Left lung (tissue), 10 donors: ENCODE data around the gene NLRP11. TPM values are rescaled to one million over a fixed set of nuclear protein-coding genes. Genes with fewer than 3 reads are reported as not detected.
"Not testable (repeated sequence)": the region's sequence is repeated elsewhere in the genome, so short reads cannot be mapped to it uniquely, and the experiment has no call there.

ENCODE experiments used
- ATAC-seq: fragments of 200-7000 bp; cut with Tn5 transposase; one replicate; pipeline ENCODE4 v1.9.1; 2020; ENCODE audit warnings: moderate library complexity
- DNase-seq, 4 donors: peaks; one replicate each; pipeline ENCODE4 v3.0.0-alpha.2; 2013 to 2020
- H3K27ac ChIP-seq, 2 donors: fragments of 200-600 bp; sonication (generic) in 1 of 2; one replicate each; pipeline versions ENCODE4 v1.5.0 to v1.8.0; 2020 to 2021
- H3K27me3 ChIP-seq, 2 donors: fragments of 200-600 bp; sonication (generic) in 1 of 2; one replicate each; pipeline versions ENCODE4 v1.5.0 to v1.8.0; 2020 to 2021
- H3K36me3 ChIP-seq, 2 donors: fragments of 200-600 bp; sonication (generic) in 1 of 2; one replicate each; pipeline versions ENCODE4 v1.5.0 to v1.8.0; 2020 to 2021
- H3K4me1 ChIP-seq, 2 donors: fragments of 200-600 bp; one replicate each; pipeline ENCODE4 v1.8.0; 2021
- H3K4me3 ChIP-seq, 2 donors: fragments of 200-600 bp; sonication (generic) in 1 of 2; one replicate each; pipeline versions ENCODE4 v1.5.0 to v1.8.0; 2020 to 2021; ENCODE audit warnings: mild to moderate bottlenecking in 1 of 2
- H3K9me3 ChIP-seq, 2 donors: fragments of 200-600 bp; sonication (generic) in 1 of 2; one replicate each; pipeline versions ENCODE4 v1.5.0 to v1.8.0; 2020 to 2021
- intact Hi-C, 2 donors: fragments of 100-400 bp; cut with DNase I; formaldehyde crosslinking; loops; one replicate each; pipeline versions ENCODE4 v1.11.2 to v1.14.2; 2022
- polyA plus RNA-seq, 6 donors: library from polyadenylated mRNA; unstranded; fragments of 120-200 nt; gene quantifications; one replicate each; pipeline ENCODE4 v1.2.1, GENCODE V29; 2013; ENCODE audit not compliant: insufficient read length in 6 of 6
- total RNA-seq, 2 donors: library from RNA; stranded (reverse); fragmentation: NEBNext Ultra II Directional; extraction: Animal tissue kit (Norgen Biotek cat#: 25700); gene quantifications; one replicate each; pipeline ENCODE4 v1.2.1, GENCODE V29; 2021
- TF ChIP-seq, protein P1 (sequence below), 2 donors: fragments of 200-600 bp; sonication (generic) in 1 of 2; IDR thresholded peaks; one replicate each; pipeline versions ENCODE4 v1.5.0 to v1.8.0; 2021; ENCODE audit warnings: antibody characterized with exemption in 2 of 2
- donor health status: DM: no; HTN: yes; CAD: no.
- donor health status: DM: no; HTN: no; CAD: no.

NLRP11 gene
- total and polyA plus RNA-seq, 8 donors: 0.04 TPM; not detected in 6

DNA sequence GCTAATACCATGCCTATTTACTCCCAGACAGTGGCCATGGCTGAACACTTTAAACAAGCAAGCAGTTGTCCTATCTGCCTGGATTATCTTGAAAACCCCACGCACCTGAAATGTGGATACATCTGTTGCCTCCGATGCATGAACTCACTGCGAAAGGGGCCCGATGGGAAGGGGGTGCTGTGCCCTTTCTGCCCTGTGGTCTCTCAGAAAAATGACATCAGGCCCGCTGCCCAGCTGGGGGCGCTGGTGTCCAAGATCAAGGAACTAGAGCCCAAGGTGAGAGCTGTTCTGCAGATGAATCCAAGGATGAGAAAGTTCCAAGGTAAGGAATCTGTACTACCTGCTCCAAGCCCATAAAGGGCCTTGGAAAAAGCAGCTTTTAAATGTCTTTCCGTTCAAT lies 54.3 kb downstream of the NLRP11 start:
- H3K9me3 ChIP-seq: no peaks in the 10 kb centered on the region
- ATAC-seq (no peak), DNase-seq (no peak)
- H3K36me3 ChIP-seq: no peaks in the 10 kb centered on the region
- no peak overlapping the region for H3K27ac ChIP-seq
- peaks cover 0 to 53% of the 10 kb centered on the region in 2 donors for H3K27me3 ChIP-seq
- TF ChIP-seq, protein P1, sequence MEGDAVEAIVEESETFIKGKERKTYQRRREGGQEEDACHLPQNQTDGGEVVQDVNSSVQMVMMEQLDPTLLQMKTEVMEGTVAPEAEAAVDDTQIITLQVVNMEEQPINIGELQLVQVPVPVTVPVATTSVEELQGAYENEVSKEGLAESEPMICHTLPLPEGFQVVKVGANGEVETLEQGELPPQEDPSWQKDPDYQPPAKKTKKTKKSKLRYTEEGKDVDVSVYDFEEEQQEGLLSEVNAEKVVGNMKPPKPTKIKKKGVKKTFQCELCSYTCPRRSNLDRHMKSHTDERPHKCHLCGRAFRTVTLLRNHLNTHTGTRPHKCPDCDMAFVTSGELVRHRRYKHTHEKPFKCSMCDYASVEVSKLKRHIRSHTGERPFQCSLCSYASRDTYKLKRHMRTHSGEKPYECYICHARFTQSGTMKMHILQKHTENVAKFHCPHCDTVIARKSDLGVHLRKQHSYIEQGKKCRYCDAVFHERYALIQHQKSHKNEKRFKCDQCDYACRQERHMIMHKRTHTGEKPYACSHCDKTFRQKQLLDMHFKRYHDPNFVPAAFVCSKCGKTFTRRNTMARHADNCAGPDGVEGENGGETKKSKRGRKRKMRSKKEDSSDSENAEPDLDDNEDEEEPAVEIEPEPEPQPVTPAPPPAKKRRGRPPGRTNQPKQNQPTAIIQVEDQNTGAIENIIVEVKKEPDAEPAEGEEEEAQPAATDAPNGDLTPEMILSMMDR (IDR thresholded peaks at IDR 0.05): no peak
- intact Hi-C loops: no loop called here
- no peaks in the 10 kb centered on the region for H3K4me1 ChIP-seq
- no peak overlapping the region for H3K4me3 ChIP-seq

DNA sequence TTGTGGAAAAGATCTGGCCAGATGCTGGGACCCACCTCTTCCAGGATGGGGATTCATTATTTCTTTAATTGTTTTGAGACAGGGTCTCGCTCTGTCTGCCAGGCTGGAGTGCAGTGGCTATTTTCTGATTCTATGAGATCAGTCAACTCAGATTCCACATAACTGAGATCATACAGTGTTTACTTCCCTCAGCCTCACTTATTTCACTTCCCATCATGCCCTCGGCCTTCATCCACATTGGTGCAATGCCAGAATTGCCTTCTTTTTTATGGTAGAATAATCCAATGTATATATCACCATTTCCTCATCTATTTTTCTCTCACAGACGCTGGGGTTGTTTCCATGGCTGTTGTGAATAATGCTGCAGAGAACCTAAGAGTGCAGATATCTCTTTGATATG lies 62.2 kb downstream of the NLRP11 start:
- ATAC-seq, H3K4me3 ChIP-seq, DNase-seq, H3K36me3 ChIP-seq, H3K4me1 ChIP-seq, H3K27ac ChIP-seq, H3K9me3 ChIP-seq, intact Hi-C loops: not testable (repeated sequence)
- peaks cover 0 to 17% of the 10 kb centered on the region in 2 donors for H3K27me3 ChIP-seq

DNA sequence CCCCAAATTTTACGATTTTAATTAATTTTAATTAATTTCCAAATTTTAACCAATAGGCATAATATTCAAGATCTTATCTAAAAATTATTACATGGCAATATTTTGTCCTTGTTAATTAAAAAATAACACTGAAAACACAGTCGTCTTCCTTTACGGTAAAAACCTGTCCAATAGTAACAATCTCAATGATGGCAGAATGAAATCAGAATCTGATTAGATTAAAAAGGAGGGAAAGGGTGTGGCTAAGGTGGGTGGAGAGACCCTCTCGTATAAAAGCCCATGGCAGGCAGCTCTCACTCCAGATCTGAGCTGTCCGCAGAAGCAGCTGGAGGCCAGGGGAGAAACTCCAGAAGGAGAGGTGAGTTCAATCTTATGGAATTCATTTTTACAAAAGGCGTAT lies 63.0 kb downstream of the NLRP11 start, which contains the start of gene RFPL4AL1:
Gene RFPL4AL1, plus strand, starts transcription at position 301 of the 400 bp plus-strand sequence. CDS start 2,687 bp downstream, outside the sequence.
- H3K36me3 ChIP-seq, H3K27ac ChIP-seq, intact Hi-C loops, DNase-seq, H3K9me3 ChIP-seq, H3K4me3 ChIP-seq, H3K4me1 ChIP-seq, ATAC-seq: not testable (repeated sequence)
- H3K27me3 ChIP-seq: peaks cover 0 to 17% of the 10 kb centered on the region in 2 donors

DNA sequence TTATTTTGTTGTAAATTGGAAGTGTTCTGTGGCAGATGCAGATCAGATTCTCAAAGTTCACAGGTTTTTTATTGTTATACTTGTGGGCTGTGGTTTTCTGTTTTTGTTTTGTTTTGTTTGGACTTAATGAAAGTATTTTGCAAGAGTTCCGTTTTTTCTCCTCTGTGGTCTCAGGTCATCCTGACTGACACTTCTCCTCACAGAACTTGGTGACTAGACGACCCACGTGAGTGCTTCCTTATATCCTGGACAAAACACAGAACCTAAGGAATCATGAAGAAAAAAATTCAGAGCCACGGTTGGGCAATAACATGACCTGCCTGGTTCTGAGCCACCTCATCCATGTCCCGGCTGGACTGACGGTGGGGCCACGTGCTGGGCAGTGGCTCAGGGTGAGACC lies 65.3 kb downstream of the NLRP11 start:
- H3K27ac ChIP-seq: no peak overlapping the region
- intact Hi-C loops: no loop called here
- TF ChIP-seq, protein P1 (IDR thresholded peaks at IDR 0.05): no peak
- H3K4me1 ChIP-seq: no peaks in the 10 kb centered on the region
- H3K4me3 ChIP-seq: no peak overlapping the region
- no peak for DNase-seq
- H3K36me3 ChIP-seq: no peaks in the 10 kb centered on the region
- peaks cover 0 to 17% of the 10 kb centered on the region in 2 donors for H3K27me3 ChIP-seq
- no peaks in the 10 kb centered on the region for H3K9me3 ChIP-seq
- ATAC-seq: no peak

DNA sequence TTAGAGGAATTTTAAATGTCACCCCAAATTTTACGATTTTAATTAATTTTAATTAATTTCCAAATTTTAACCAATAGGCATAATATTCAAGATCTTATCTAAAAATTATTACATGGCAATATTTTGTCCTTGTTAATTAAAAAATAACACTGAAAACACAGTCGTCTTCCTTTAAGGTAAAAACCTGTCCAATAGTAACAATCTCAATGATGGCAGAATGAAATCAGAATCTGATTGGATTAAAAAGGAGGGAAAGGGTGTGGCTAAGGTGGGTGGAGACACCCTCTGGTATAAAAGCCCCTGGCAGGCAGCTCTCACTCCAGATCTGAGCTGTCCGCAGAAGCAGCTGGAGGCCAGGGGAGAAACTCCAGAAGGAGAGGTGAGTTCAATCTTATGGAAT lies 73.0 kb downstream of the NLRP11 start, which contains the start of gene RFPL4A:
Gene RFPL4A, plus strand, starts transcription at position 301 of the 400 bp plus-strand sequence. CDS start 2,704 bp downstream, outside the sequence.
- ATAC-seq, H3K4me3 ChIP-seq, DNase-seq, intact Hi-C loops, H3K9me3 ChIP-seq, H3K36me3 ChIP-seq, H3K27me3 ChIP-seq, H3K27ac ChIP-seq, H3K4me1 ChIP-seq: not testable (repeated sequence)

DNA sequence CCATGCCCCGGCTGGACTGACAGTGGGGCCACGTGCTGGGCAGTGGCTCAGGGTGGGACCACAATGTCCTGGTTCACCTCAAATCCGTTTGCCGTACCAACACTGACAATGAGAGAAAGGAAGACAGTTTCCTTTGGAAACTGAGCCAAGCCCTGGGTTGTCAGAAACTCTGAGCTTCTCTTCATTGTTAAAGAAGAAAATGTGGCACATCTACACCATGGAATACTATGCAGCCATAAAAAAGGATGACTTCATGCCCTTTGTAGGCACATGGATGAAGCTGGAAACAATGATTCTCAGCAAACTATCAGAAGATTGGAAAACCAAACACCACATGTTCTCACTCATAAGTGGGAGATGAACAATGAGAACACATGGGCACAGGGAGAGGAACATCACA lies 75.0 kb downstream of the NLRP11 start:
- ATAC-seq, DNase-seq: not testable (repeated sequence)
- peaks cover 0 to 23% of the 10 kb centered on the region in 2 donors for H3K27me3 ChIP-seq

DNA sequence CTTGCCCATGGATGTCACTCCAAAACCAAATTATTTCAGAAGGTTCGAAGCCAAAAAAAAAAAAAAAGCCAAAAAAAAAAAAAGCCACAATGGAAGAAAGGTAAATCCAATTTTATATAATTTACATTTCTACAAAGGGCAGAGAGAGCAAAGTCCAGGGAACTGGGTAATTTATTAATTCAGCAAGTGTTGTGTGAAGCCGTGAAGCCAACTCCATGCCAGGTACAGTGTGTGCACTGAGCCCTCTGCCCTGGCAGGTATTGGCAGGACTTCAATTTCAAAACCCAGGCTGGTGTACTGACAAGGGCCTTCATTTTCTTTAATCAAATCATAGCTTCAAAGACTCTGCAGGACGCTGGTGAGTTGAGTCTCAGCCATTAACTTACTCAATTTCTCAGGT lies 78.4 kb downstream of the NLRP11 start:
- ATAC-seq (no peak), DNase-seq (no peak)

More for the DNA sequence above, 75.0 kb downstream of the NLRP11 start:
- H3K4me3 ChIP-seq, H3K4me1 ChIP-seq, H3K27ac ChIP-seq, intact Hi-C loops, H3K9me3 ChIP-seq, H3K36me3 ChIP-seq: not testable (repeated sequence)

More for the DNA sequence above, 78.4 kb downstream of the NLRP11 start:
- no peaks in the 10 kb centered on the region for H3K4me1 ChIP-seq
- intact Hi-C loops: no loop called here
- H3K9me3 ChIP-seq: no peaks in the 10 kb centered on the region
- H3K27ac ChIP-seq: no peak overlapping the region
- TF ChIP-seq, protein P1 (IDR thresholded peaks at IDR 0.05): no peak
- H3K4me3 ChIP-seq: no peak overlapping the region
- peaks cover 0 to 23% of the 10 kb centered on the region in 2 donors for H3K27me3 ChIP-seq
- no peaks in the 10 kb centered on the region for H3K36me3 ChIP-seq
